Activated CD4-positive, alpha-beta T cell treated with anti-CD3 and anti-CD28 coated beads for 24 hours (primary cell): Measurements from ENCODE around the gene SCN5A.

Source experiments
- DNase-seq, 2 donors: peaks; one replicate each; pipeline ENCODE4 v3.0.0-alpha.2; 2020; ENCODE audit warnings: low read depth in 2 of 2

The SCN5A gene

DNA sequence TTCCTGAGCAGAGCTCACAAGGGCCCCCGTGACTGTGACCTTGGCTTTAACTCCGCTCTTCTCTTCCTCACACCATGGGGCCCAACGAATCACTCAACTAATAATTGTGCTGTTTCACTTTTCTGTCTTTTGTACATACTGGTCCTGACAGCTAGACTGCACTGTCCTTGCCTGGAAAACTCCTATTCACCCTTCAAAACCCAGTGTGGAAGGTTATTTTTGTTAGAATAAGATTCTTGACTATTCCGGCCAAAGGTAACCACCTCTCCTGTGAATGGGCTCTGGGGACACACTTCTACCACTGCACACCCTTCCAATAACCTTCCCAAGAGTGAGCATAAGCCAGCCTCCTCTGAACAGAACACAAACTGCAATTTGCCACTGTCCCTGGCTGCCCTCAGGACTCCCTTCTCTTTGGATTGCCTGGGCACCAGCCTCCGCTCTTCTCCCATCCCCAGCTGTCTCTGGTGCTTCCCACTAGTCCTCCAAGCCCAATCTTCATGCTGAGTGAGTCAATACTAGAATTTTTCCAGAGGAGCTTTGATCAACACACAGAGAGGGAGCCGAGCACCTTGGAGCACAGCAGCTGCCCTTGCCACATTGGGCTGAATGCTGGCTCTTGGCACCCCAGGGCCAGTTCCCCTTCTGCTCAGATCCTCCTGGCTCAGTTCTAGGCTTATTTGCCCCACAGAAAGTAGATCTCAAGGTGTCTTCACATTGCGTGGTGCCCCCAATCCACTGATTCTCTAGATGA is 2.1 kb downstream of the SCN5A start:
- no peak for DNase-seq

DNA sequence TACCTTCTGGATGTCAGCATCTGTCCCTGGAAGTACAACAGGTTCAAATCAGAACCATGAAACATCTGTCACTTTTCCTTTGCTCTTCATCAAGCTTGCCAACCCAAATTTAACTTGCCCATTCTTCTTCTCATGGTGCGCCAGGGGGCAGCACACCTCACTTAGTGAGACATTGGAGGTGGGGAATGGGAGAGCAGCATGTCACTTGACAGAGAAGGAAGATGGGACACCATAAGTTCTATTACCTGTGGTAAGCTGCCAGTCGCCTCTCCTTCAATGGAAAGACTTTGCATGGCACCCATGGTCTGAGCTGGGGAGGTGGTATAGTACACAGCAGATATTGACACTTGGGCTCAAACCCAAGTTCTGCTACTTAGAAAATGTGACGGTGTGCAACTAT is 2.9 kb downstream of the SCN5A start:
- no peak for DNase-seq

DNA sequence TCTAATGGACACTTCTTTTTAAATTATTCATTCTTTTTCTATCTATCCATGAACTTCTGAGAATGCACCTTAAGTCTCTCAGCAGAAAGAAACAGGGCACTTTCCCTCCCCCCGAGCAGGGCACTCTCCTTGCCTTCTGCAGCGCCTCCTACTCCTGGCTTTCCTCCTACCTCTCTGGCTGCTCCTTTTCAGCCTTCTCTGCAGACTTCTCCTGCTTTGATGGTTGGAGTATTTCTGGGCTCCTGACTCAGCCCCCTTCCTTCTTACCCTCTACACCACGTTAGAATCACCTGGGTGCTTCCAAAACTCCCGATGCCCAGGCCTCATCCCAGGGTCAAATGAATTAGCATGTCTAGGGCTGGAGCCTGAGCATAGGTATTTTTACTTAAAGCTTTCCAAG is 3.4 kb downstream of the SCN5A start:
- no peak for DNase-seq

DNA sequence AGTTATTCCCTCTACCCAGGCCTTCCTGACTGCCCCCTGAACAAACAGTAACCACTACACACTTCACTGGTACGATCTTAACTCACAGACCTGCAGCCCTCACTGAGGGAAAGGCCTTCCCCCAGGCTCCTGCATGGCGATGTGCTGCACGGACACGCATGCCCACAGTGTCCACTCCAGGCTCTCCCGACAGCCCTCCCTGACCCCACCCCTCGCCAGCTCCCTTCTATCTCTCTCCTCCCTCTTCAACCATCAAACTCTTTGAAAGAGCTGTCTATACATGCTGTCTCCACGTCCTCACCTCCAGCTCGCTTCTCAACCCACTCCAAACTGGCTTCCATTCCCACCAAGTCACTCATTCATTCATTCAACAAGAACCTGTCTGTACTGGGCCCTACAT is 3.9 kb downstream of the SCN5A start:
- no peak for DNase-seq

DNA sequence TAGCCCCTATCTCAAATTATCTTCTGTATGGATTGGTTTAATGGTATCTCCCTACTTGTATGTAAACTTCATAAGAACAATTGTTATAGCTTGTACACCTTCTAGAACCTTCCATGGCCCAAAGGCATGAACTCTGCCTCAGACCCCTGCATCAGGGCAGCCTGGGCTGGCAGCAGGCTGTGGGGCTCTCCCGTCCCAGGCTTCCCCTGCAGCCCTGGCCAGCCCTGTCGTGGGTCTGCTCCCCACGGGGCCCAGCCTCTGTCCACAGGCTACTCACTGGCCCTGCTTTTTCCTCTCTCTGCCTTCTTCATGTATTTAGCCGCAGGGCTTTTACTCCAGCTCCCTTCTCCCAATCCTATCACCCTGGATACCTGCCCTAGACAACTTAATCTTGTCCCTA is 4.4 kb downstream of the SCN5A start:
- no peak for DNase-seq

DNA sequence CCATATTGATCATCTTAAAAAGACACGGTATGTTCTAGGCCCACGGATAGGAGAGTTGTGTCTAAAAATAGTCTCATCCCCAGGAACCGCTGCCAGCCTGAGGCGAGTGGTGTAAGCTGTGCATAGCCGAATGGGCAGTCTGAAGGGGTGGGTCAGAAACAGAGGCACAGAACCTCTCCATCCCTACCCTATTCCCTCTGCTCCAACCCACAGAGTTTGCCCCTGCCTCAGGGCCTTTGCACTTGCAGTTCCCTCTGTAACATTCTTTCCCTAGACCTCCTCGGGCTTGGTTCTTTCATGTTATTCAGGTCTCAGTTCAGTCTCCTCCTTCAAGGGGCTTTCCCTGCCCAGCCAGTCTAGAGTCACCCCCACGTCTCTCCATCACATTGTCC is 4.8 kb downstream of the SCN5A start:
- no peak for DNase-seq

DNA sequence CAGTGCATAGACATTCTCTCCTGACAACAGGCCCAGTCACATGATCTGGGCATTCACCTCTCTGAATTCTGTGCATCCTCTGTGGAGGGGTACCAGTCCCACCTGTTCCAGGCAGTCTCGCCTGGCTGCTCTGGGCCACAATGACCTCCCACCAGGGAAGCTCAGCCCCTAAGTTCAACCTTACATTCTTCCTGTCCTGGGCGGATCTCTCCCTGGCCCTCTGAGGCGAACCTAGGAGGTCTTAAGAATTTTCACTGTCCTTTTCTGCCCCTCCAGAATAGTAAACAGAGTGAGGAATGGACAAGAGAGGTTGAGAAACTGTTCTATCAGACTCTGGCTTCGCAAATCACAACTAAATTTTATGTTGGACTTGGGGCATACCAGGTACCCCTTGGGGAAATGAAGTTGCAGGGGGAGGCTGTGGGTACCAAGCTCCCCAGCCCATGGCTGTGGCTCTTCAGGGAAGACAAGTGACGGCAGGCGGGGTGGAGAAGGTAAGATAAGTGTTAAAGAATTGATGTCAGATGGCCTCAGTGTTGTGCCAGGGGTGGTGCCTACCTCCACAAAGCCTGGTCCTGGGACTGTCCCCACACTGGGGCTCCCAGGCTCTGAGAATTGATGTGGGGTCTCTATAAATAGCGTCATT is 5.3 kb downstream of the SCN5A start:
- no peak for DNase-seq

DNA sequence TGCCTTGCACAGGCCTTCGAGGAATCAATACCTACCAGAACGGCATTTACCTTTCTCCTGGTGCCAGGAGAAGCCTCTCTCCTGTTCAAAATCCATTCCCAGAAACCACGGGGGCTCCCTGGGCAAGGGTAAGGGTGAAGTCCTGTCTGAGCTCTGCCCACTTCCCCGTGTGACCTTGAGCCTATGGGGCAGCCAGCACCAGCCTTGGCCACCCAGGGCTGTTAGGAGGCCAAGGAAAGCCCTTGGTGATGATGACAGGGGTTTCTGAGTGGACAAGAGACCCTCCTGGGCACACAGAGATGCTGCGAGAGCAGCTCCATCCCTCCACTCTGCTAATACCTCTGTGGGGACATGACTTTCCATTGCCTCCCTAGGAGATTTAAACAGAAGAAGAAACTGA is 5.9 kb downstream of the SCN5A start:
- no peak for DNase-seq

DNA sequence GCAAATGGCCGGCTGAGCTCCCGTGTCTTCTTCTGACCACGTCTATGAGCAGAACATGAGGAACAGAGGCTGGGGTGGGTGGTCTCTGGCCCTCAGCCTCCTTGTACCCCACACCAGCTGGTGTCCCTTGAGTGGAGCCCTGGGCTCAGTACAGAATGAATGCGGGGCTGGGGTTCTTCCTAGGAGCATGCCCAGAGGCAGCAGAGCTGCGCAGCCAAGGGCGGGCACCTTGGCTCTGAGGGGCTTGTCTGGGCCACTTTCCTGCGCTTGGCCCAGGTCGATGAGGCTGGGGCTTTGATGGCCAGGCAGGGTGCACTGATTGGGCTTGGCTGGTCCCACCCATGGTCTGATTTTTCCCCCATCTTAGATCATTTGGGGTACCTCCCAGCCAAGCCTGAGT is 6.4 kb downstream of the SCN5A start:
- no peak for DNase-seq

DNA sequence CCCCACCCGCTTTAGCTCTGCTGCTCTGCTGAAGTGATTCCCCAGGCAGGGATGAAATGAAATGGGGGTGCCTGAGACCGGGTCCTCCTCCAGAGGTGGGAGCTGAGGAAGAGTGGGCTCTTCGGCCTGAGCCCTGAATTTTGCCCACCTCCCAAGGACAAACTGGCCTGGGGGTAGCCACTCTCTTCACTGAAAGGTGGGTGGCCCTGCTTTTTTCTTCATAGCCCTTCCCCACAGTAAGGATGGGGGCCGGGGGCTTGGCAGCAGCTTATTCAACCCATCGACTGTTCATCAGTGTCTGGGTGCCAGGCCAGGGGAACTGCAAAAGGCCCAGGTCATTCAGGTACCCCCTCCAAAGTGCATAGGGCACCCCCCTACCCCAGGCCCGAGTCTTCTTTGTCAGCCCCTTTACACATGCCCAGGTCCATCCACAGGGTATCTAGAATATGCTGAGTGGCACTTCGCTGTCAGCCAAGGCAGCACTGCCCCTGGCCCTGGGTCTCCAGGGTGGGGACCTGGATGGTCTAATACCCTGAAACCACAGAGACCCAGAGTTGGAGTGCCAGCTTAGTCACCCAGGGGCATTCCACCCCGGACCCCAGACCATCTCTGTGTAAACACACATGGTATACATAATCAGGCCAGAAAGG is 7.9 kb downstream of the SCN5A start:
- no peak for DNase-seq

DNA sequence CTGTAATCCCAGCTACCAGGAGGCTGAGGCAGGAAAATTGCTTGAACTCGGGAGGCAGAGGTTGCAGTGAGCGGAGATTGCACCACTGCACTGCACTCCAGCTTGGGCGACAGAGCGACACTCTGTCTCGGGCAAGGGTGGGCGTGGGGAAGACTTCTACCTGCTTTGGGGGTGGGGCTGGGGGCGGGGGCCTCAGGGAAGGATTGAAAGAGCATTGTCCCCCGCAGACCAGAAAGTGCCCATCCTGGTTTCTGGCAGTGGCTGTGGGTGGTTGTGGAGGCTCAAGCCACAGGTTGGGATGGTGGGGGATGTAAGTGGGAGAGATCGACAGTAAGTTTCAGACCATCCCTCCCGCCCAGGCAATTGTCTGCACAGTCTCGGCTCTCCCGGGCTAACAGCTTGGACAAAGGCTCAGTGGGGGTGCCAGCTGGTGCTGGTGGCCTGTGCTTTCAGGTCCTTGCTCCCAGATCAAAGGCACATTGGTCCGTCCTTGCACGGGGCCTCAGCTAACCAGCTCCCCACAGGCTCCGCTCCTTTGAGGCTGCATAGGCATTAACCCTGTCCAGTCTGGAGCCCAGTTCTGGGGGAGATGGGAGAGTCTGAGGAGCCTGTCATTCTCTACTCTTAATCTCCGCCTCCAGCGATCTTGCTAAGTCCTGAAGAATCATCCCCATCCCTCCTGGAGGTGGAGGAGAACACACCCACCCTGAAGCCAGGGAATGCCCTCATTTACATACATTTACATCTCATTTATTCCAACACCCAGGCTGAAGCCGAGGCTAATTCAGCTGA is 8.6 kb downstream of the SCN5A start:
- DNase-seq, result no peak

DNA sequence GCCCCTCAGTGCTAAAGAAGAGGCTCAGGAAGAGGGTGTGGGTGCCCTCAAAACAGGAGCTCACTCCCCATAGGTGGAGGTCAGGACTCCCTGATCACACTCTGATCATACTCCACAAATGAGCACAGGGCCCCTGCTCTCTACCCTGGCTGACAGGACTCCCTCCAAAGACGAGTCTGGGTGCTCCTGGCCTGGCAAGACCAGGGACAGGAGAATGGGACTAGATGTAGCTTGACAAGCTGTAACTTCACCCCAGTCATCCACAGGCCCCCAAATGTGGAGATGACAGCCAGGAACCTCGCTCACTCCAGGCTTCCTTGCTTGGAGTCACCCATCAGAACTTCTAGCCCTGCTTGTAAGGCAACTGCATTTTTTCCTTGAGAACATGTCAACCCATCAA is 11.1 kb downstream of the SCN5A start:
- no peak for DNase-seq

DNA sequence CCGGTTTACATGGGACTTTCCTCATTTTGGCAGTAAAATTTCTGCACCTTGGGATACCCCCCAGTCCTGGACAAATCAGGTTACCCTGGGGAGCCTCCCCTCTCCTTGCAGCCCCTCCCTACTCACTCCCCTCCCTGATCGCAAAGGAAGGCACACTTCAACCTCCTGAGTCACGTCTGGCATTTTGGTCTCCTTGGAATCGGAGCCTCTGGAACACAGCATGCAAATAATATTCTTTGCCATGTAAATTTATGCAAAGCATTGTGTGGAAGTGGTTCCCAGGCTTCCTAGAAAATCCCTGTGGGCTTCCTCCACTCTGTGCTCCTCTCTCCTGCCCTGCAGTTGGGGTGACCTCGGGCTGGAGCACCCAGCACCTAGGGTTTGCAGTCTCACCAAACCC is 11.6 kb downstream of the SCN5A start:
- no peak for DNase-seq

DNA sequence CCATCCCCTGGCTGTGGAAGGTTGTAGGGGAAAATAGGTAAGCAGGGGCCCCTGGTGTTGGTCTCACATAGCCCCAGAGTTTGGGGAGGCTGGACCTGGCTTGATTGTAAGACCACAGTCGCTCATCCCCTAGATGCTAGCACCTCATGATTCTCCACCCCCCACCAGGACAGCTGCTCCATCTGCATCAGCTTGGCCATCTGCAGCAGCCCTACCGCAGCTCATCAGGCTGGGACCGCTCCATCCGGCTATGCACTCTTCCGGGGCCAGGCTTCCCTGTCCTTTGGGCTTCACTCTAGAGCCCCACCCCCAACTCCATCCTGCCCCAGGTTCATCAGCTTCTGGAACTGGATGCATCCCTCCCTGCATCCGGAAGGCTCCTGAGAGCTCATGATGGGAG is 12.6 kb downstream of the SCN5A start:
- DNase-seq, result no peak

DNA sequence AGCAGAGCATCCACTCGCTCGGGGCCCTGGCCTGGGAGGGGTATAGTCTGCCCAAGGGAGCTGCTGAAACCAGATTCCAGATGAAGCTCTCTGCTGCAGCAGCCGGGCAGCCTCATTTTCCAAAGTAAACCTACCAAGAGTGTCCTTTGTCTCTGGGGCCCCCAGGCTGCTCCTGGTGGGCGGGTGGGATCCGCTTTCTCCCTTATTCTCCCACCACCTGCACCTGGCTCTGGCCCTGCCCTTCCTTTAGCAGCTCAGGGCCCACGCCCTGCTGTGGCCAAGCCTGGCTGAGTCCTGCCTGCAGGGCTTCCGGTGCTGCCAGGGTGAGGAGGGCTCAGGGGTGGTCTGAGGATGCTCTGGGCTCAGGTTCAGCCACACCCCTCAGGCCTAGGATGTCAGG is 13.0 kb downstream of the SCN5A start:
- no peak for DNase-seq

DNA sequence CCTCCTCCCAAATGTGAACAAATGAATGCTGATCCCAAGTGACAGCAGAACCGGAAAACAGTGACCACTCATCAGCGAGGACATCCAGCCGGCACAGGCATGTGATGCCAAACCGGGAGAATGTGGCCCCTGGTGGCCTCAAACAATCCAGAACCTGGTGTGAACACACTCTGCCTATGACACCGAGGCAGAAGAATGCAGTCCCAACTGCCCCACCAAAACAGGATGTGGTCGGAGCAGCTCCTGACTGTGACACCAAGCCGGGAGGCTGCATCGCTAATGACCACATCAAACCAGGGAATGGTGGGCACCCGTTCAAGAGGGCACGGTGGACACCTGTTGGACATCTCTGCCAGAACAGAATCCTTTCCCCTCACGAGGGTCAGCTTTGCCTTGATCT is 15.4 kb downstream of the SCN5A start:
- no peak for DNase-seq

DNA sequence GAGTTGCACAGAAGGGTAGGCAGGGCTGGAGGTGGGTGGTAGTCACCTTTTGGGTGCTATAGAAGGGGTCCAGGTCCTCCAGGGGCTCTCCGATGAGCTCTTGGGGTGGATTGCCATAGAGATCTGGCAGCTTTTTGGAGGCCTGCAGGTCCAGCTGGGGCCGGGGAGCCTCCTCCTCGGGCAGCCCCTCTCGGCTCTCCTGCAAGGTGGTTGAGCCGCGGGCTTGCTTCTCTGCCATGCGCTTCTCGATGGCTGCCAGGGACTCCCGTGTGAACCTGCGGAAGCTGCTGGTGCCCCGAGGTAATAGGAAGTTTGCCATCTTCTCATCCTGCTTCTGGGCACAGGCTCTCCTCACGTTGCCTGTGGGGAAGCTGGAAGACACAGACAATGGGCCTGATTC is 16.5 kb downstream of the SCN5A start:
- DNase-seq, result no peak

DNA sequence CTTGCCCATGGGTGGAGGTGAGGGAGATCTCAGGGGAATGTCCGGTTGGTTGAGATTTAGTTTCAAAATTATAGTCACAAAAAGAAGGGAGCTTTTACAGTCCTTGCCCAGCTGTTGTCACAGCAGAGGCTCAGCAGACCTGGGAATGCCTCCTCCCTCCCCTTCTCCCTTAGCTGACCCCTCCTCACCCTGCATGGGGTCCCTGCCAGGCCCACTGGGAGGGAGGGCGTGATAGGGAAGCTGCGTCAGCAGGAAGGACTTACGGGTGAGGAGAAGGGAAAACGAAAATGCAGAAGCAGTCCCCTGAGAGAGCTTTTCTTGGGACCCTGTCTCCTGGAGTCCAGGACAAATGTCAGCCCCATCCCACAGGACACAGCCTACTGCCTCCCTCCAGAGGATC is 18.9 kb downstream of the SCN5A start:
- DNase-seq, result no peak

DNA sequence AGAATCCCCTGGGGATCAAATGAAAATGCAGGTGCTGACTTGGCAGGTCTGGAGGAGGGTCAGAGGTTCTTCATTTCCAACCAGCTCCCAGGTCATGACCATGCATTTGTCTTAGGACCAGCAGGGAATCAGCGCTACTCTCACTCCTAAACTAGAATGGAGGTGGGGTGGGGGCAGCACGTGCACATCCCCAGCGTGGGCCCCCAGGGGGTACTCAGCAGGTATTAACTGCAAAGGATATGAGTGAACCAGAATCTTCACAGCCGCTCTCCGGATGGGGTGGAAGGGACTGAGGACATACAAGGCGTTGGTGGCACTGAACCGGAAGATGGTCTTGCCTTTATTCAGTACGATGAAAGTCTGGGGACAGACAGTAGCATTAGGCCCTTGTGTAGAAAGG is 19.4 kb downstream of the SCN5A start:
- DNase-seq, result no peak

DNA sequence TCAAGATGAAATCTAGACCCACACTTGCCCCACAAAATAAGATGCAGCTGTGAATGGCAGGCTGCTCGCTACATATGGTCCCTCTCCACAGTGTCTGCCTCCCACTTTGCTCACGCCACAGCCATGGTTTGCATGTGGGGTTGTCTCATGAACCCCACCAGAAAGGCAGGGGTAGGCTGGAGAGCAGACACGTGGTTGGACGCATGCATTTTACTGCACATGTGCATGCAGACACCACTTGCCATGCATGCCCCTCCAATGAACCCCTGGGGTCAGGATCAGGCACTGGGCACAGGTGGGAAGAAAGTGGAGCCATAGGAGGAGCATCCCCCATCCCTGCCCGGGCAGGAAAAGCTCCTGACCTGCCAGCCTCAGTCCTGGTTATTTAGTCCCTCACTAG is 20.7 kb downstream of the SCN5A start:
- DNase-seq, result no peak

DNA sequence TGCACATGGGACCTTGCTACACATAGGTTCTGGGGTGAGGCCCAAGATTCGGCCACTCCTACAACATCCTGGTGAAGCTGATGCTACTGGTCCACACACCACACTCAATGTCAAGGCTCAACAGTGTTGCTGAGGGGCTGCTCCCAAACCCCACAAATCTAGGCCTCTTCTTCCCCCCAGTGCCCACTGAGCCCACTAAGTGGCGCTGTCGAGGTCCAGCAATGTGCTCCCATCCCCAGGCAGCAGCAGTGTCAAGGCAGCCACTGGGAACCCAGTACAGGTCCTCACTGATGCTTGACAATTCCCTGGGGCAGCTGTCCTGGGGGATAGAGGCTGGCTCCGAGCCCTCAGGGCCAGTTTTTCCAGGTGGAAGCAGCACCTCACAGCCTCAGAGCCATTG is 21.5 kb downstream of the SCN5A start:
- DNase-seq, result peak in 1 of 2 donors; percentile 19

DNA sequence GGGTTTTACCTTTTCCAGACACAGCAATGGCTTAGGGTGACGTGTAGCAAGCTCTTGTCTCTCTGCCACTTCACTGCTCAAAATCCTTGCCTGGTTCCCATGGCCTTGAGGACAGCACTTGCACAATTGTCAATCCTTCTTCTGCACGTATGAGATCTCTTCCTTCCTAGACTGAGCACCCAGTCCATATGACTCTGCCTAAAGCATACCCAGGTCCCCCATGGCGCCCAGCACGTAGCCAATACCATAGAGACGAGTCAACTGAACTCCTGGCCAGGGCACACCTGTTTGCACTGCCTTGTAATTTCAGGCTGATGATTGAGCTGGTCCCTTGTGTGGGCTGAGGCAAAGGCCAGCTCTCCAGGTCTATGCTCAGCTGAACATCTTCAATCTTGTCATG is 23.3 kb downstream of the SCN5A start:
- no peak for DNase-seq

DNA sequence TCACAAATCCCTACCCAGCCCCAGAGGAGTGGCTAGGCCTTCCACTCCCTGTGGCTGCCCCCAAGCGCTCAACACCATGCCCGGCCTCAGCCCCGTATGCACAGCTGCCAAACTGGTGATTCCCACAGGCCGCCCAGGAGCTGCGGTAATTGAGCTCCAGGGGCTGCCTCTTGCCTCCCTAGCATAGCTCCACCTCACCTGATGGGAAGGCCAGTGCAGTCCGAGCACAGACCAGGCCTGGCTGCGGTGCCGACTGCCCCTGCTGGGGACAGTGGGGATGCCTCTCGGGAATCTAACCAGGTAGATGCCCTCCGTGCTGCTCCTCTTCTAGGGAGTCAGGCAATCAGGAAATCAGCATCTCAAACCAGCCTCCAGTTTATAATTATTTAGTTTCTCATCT is 25.9 kb downstream of the SCN5A start:
- no peak for DNase-seq
